Naive thymus-derived CD4-positive, alpha-beta T cell (primary cell): ENCODE results near the gene WASF3. TPM values are rescaled to one million over a fixed set of nuclear protein-coding genes. Genes with fewer than 3 reads are reported as not detected.
A peak's percentile ranks its signal among the peaks of the same experiment; 100 is the strongest.

Experiments
- ATAC-seq: fragments of 150-1000 bp; cut with Tn5 transposase; 2 replicates; pipeline ENCODE4 v1.10.0; 2021; ENCODE audit warnings: mild to moderate bottlenecking, moderate library complexity
- CTCF ChIA-PET: fragments of 350-600 bp; sonication (Branson Sonifier 250); formaldehyde crosslinking; loops from one replicate; lab custom pipeline; 2021; ENCODE audit warnings: antibody characterized with exemption; lab: Charles Lee
- POLR2A ChIA-PET: fragments of 350-600 bp; sonication (Branson Sonifier 250); formaldehyde crosslinking; loops from one replicate; lab custom pipeline; 2021; ENCODE audit warnings: antibody characterized with exemption, inconsistent platforms; lab: Charles Lee
- DNase-seq, 9 donors: peaks; one replicate each; pipeline versions ENCODE4 v3.0.0 to v3.0.0-alpha.2; 2020 to 2022; ENCODE audit warnings: mixed read lengths in 1 of 9
- H3K27ac ChIP-seq: one replicate; pipeline ENCODE4 v1.7.0; 2013; ENCODE audit warnings: mild to moderate bottlenecking, low read depth, low read length, moderate library complexity
- H3K27me3 ChIP-seq, 2 donors: one replicate each; pipeline ENCODE4 v1.7.0; 2013; ENCODE audit warnings: low read length in 2 of 2, mild to moderate bottlenecking in 2 of 2, moderate library complexity in 2 of 2; ENCODE audit not compliant: control insufficient read depth in 2 of 2, insufficient read depth in 2 of 2
- H3K36me3 ChIP-seq, 3 experiments: 1 replicate in 2 of 3; 2 replicates in 1 of 3; pipeline ENCODE4 v1.7.0; 2013; ENCODE audit warnings: low read length in 3 of 3, mild to moderate bottlenecking in 3 of 3, moderate library complexity in 1 of 3; ENCODE audit not compliant: insufficient read depth in 3 of 3, control insufficient read depth in 2 of 3
- H3K4me1 ChIP-seq, 2 donors: one replicate each; pipeline ENCODE4 v1.7.0; 2013; ENCODE audit warnings: low read length in 2 of 2, mild to moderate bottlenecking in 2 of 2, moderate library complexity in 1 of 2; ENCODE audit not compliant: control insufficient read depth in 2 of 2, insufficient read depth in 2 of 2
- H3K4me3 ChIP-seq: 2 replicates; pipeline ENCODE4 v1.7.0; 2013; ENCODE audit warnings: mild to moderate bottlenecking, low read length
- H3K9me3 ChIP-seq, 3 experiments: 1 replicate in 2 of 3; 2 replicates in 1 of 3; pipeline ENCODE4 v1.7.0; 2013; ENCODE audit warnings: low read length in 3 of 3; ENCODE audit not compliant: control insufficient read depth in 2 of 3
- H3K27ac Mint-ChIP-seq, 9 donors: one replicate each; pipeline ENCODE4 v1.8.0; 2020 to 2022; ENCODE audit warnings: mixed read lengths in 9 of 9, mild to moderate bottlenecking in 8 of 9, moderate library complexity in 5 of 9, inconsistent platforms in 2 of 9
- H3K27me3 Mint-ChIP-seq, 5 donors: one replicate each; pipeline ENCODE4 v1.8.0; 2021 to 2022; ENCODE audit warnings: mixed read lengths in 5 of 5, mild to moderate bottlenecking in 1 of 5
- H3K36me3 Mint-ChIP-seq, 5 donors: one replicate each; pipeline ENCODE4 v1.8.0; 2020 to 2022; ENCODE audit warnings: mixed read lengths in 5 of 5, mild to moderate bottlenecking in 3 of 5, inconsistent platforms in 1 of 5
- H3K4me1 Mint-ChIP-seq, 7 donors: one replicate each; pipeline ENCODE4 v1.8.0; 2020 to 2022; ENCODE audit warnings: mixed read lengths in 7 of 7, mild to moderate bottlenecking in 3 of 7, inconsistent platforms in 1 of 7
- H3K4me3 Mint-ChIP-seq, 10 donors: one replicate each; pipeline ENCODE4 v1.8.0; 2020 to 2022; ENCODE audit warnings: mild to moderate bottlenecking in 10 of 10, mixed read lengths in 10 of 10, moderate library complexity in 6 of 10, inconsistent platforms in 2 of 10
- H3K9me3 Mint-ChIP-seq, 11 donors: one replicate each; pipeline ENCODE4 v1.8.0; 2020 to 2022; ENCODE audit warnings: mixed read lengths in 11 of 11, mild to moderate bottlenecking in 4 of 11, inconsistent platforms in 1 of 11, moderate library complexity in 1 of 11
- intact Hi-C, 2 donors: fragments of 100-400 bp; cut with micrococcal nuclease; formaldehyde crosslinking; loops; one replicate each; pipeline ENCODE4 v1.15.1; 2023
- polyA plus RNA-seq, 2 donors: library from polyadenylated mRNA; unstranded; fragments of 300-500 nt; fragmentation: Illumina TruSeq; gene quantifications; one replicate each; pipeline ENCODE4 v1.2.3, GENCODE V29; 2021
- total RNA-seq, 6 experiments: library from RNA in 5 of 6; stranded (reverse) in 5 of 6; gene quantifications; 1 replicate in 5 of 6; 2 replicates in 1 of 6; pipeline ENCODE4 v1.2.3 and lab custom pipeline; 2021 to 2026

WASF3 gene
- total and polyA plus RNA-seq, 7 experiments from 2014 or later, result 0.08 to 0.20 TPM; not detected in 5

DNA sequence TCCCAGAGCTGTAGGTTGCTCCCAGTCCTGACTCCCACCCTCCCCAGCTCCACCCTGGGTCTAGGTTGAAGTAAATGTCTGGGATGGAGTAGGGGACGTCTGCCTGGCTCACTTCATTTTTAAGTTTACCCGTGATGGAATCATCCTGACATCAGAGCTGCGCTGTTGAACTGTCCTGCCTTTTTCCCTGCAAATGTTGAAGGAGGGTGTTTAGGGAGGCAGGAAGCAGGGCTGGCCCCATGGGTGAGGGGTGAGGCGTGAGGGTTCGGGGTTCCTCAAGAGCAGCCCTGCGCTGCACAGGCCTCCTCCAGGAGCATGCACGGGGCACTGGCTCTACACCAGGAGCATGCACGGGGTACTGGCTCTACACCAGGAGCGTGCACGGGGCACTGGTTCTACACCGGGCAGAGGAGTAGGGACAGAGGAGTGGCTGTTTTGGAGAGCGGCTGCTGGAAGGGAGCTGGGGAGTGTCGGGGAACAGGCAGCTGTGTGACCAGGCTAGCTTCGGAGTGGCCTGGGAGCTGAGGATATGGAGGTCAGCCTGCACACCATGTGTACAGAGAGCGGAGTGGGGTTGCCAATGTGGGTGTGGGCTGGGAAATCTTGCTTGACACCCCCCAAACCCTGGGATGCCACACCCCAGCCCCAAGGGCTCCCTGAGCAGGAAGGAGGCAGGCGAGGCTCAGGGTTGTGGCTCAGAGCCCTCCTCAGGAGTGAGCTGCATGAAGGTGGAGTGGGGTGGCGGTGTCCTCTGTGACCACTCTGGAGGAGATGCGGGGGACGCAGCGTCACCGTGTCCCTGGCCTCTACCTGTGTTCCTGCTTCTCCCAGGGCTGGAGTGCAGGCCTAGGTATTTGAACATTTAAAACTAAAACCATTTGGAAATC lies 139.8 kb downstream of the WASF3 start:
- POLR2A ChIA-PET, result no interaction called here

DNA sequence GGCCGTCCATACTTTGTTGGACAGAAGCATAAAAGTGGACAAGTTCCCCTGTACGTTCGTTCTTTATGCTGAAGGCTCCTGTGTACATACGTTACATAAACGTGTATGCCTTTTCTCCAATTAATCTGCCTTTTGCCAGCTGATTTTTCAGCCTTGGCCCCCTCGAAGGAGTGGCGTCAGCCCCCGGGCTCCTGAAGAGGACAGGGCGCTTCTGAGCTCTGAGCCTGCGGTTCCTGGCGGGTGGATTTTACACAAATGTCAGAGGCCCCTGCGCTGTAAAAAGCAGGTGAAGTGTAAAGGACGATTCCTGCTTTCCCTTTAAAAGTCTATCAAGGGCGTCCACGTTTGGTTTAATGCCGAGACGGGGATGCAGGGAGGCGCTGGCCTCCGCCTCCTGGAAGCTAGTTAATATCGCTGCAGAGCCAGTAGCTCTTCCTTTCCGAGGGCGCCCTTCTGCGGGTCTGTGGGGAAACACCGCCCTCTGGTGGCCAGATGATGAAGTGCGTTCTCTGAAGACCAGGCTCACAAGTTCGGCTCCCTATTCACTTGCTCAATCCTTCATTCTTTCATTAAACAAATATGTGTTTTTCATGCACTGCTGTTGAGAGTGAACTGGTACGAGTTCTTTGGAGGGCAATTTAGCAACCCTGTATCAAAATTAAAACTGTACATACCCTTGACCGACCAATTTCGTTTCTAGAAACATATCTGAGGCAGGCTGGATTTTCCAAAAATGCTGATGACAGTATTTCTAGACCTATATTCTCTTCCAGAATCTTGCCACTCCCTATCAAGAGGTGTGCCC lies 141.1 kb downstream of the WASF3 start:
- DNase-seq, result peak; percentile 52 to 81 (median 79)
- no peak overlapping the region for H3K27ac ChIP-seq
- H3K9me3 ChIP-seq, result no peaks in the 10 kb centered on the region
- CTCF ChIA-PET, result interaction anchor here (0.5 to 2.1 kb wide), 12 partner anchors 8 to 1332 kb away, joined by 3 to 57 read pairs (median 4); no protein-coding TSS in a partner anchor
- H3K4me3 Mint-ChIP-seq, result peak overlapping the region in 5 of 10 donors; percentile 28 to 45 (median 39)
- no peak overlapping the region for H3K4me3 ChIP-seq
- POLR2A ChIA-PET, result no interaction called here
- H3K4me1 ChIP-seq, result no peaks in the 10 kb centered on the region
- no peaks in the 10 kb centered on the region for H3K27me3 ChIP-seq
- peaks cover 0 to 3% (median 0%) of the 10 kb centered on the region in 11 donors for H3K9me3 Mint-ChIP-seq
- no peak overlapping the region for H3K27ac Mint-ChIP-seq
- peaks cover 0 to 10% (median 5%) of the 10 kb centered on the region in 7 donors for H3K4me1 Mint-ChIP-seq
- no peaks in the 10 kb centered on the region for H3K36me3 ChIP-seq
- intact Hi-C loops, result loop anchor here (1.0 kb wide), 7 partner anchors 23 to 1124 kb away; partner anchors contain the start of gene CDK8 (in 1 of the 2)
- ATAC-seq, result peak; percentile 89
- peaks cover 0 to 23% (median 3%) of the 10 kb centered on the region in 5 donors for H3K27me3 Mint-ChIP-seq
- H3K36me3 Mint-ChIP-seq, result no peaks in the 10 kb centered on the region

More for the DNA sequence above, 139.8 kb downstream of the WASF3 start:
- Histone ChIP-seq H3K4me3 (no peak overlapping the region), H3K27me3 (no peaks in the 10 kb centered on the region), H3K27ac (no peak overlapping the region), H3K9me3 (no peaks in the 10 kb centered on the region), H3K36me3 (no peaks in the 10 kb centered on the region), H3K4me1 (no peaks in the 10 kb centered on the region)
- H3K27me3 Mint-ChIP-seq, result peaks cover 0 to 14% (median 3%) of the 10 kb centered on the region in 5 donors
- H3K4me1 Mint-ChIP-seq, result peaks cover 0 to 10% (median 5%) of the 10 kb centered on the region in 7 donors
- no peak overlapping the region for H3K4me3 Mint-ChIP-seq
- CTCF ChIA-PET, result interaction anchor here (2.2 kb wide), 1 partner anchor 513 kb away, joined by 16 read pairs; no protein-coding TSS in a partner anchor
- peaks cover 0 to 8% (median 0%) of the 10 kb centered on the region in 11 donors for H3K9me3 Mint-ChIP-seq
- intact Hi-C loops, result no loop called here
- no peaks in the 10 kb centered on the region for H3K36me3 Mint-ChIP-seq
- ATAC-seq, result no peak
- DNase-seq, result no peak
- H3K27ac Mint-ChIP-seq, result no peak overlapping the region

DNA sequence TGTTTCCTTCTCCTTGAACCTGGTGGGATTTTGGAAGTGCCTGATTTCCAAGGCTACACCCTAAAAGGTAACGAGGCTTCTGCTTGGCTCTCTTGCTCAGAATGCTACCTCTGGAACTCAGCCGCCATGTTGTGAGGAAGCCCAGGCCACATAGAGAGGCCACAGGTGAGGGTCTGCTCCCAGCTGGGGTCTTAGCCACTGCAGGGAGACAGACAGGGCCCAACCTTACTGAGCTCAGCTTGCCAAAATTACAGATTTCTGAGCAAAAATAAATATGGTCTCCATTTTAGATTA lies 141.7 kb downstream of the WASF3 start:
- H3K4me1 ChIP-seq, result no peaks in the 10 kb centered on the region
- ATAC-seq, result no peak
- Mint-ChIP-seq H3K9me3 (peaks cover 0 to 3% (median 0%) of the 10 kb centered on the region in 11 donors), H3K27me3 (peaks cover 0 to 18% (median 3%) of the 10 kb centered on the region in 5 donors), H3K36me3 (no peaks in the 10 kb centered on the region), H3K4me3 (peak overlapping the region in 1 of 10 donors; percentile 28), H3K4me1 (peaks cover 0 to 10% (median 5%) of the 10 kb centered on the region in 7 donors), H3K27ac (no peak overlapping the region)
- H3K27ac ChIP-seq, result no peak overlapping the region
- no peaks in the 10 kb centered on the region for H3K9me3 ChIP-seq
- H3K27me3 ChIP-seq, result no peaks in the 10 kb centered on the region
- no peaks in the 10 kb centered on the region for H3K36me3 ChIP-seq
- H3K4me3 ChIP-seq, result no peak overlapping the region
- ChIA-PET POLR2A (no interaction called here), CTCF (interaction anchor here (0.6 to 2.1 kb wide), 8 partner anchors 8 to 1333 kb away, joined by 3 to 57 read pairs (median 4); no protein-coding TSS in a partner anchor)
- DNase-seq, result no peak
- intact Hi-C loops, result no loop called here

DNA sequence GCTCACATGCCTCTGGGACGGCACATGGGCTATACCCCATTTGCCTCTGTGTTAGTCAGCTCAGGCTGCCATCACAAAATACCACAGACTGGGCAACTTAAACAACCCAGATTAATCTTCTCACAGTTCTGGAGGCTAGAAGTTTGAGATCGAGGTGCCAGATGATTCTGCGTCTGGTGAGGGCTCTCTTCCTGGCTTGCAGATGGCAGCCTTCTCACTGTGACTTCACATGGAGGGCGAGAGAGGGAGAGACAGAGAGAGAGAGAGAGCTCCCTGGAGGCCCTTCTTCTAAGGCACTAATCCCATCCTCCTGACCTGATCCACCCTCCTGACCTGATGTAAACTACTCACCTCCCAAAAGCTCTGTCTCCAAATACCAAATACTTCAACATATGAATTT lies 148.1 kb downstream of the WASF3 start:
- ChIA-PET CTCF (interaction anchor here (0.9 kb wide), 1 partner anchor 225 kb away, joined by 3 read pairs; no protein-coding TSS in a partner anchor), POLR2A (no interaction called here)
- Mint-ChIP-seq H3K36me3 (no peaks in the 10 kb centered on the region), H3K9me3 (no peaks in the 10 kb centered on the region), H3K27me3 (peaks cover 0 to 19% (median 7%) of the 10 kb centered on the region in 5 donors), H3K4me1 (peaks cover 0 to 4% (median 0%) of the 10 kb centered on the region in 7 donors), H3K4me3 (no peak overlapping the region), H3K27ac (peak overlapping the region in 1 of 9 donors; percentile 46)
- ATAC-seq (no peak), DNase-seq (no peak)
- Histone ChIP-seq H3K27ac (no peak overlapping the region), H3K36me3 (no peaks in the 10 kb centered on the region), H3K4me3 (no peak overlapping the region), H3K4me1 (no peaks in the 10 kb centered on the region), H3K27me3 (no peaks in the 10 kb centered on the region), H3K9me3 (no peaks in the 10 kb centered on the region)
- intact Hi-C loops, result no loop called here

DNA sequence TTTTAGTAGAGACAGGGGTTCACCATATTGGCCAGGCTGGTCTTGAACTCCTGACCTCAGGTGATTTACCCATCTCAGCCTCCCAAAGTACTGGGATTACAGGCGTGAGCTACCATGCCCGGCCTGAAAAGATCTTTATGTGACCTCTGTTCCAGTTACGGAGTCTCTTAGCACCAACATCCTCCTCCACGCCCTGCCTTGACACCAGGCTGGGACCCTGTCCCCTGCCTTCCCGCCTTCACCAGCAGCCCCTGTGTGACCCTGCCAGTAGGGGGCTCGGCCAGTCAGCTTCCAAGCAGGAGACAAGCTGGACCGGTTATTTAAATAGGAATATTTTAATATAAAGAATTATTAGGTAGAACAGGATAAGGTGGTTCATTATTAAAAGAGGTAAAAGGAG lies 148.9 kb downstream of the WASF3 start:
- Histone ChIP-seq H3K9me3 (no peaks in the 10 kb centered on the region), H3K27me3 (no peaks in the 10 kb centered on the region), H3K4me1 (no peaks in the 10 kb centered on the region), H3K36me3 (no peaks in the 10 kb centered on the region), H3K27ac (no peak overlapping the region), H3K4me3 (no peak overlapping the region)
- Mint-ChIP-seq H3K4me3 (no peak overlapping the region), H3K9me3 (no peaks in the 10 kb centered on the region), H3K27ac (no peak overlapping the region), H3K27me3 (peaks cover 0 to 19% (median 7%) of the 10 kb centered on the region in 5 donors), H3K4me1 (peaks cover 0 to 4% (median 0%) of the 10 kb centered on the region in 7 donors), H3K36me3 (no peaks in the 10 kb centered on the region)
- intact Hi-C loops, result loop anchor here in 1 of 2 donors (2.0 kb wide), 1 partner anchor 80 kb away; no protein-coding TSS in a partner anchor
- CTCF ChIA-PET, result interaction anchor here (1.0 to 1.1 kb wide), 2 partner anchors 8 to 12 kb away, joined by 3 to 4 read pairs; no protein-coding TSS in a partner anchor
- DNase-seq (no peak), ATAC-seq (no peak)
- POLR2A ChIA-PET, result no interaction called here
